HG03095 (cell line): Measurements from ENCODE around the gene SMO.
"Not testable (repeated sequence)": the region's sequence is repeated elsewhere in the genome, so short reads cannot be mapped to it uniquely, and the experiment has no call there.

Source experiments
- ATAC-seq: cut with Tn5 transposase; IDR thresholded peaks from one replicate; pipeline ENCODE4 v1.9.1; 2021; ENCODE audit warnings: moderate library complexity; ENCODE audit not compliant: unreplicated experiment

The SMO gene

DNA sequence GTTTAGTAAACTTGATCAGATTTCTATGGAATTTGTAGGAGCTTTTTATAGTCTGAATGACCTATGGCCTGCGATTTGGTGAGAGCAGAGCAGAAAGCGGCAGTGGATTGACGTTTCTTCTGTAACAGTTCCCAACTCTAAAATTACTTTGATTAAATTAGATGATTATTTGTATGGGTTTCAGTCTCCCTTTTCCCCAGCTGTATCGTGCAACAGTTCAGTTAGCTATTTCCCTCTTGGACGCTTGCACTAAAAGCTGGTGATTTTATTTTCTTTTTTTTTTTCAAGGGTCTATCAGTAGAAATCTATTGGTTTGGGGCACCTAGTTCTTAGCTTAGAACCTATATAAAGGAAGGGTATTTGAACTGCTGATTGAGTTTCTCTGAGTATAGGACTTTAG, 43.2 kb downstream of the SMO start:
- no peak for ATAC-seq

DNA sequence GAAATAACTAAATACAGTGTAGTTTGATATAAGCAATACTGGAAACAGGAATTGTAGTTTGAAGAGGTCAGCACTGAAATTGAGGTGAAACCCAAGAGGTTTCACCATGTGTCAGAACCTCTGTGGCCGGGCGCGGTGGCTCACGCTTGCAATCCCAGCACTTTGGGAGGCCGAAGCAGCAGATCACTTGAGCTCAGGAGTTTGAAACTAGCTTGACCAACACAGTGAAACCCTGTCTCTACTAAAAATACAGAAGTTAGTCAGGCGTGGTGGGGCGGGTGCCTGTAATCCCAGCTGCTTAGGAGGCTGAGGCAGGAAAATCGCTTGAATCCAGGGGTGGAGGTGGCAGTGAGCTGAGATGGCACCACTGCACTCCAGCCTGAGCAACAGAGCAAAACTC, 50.1 kb downstream of the SMO start:
- no peak for ATAC-seq

DNA sequence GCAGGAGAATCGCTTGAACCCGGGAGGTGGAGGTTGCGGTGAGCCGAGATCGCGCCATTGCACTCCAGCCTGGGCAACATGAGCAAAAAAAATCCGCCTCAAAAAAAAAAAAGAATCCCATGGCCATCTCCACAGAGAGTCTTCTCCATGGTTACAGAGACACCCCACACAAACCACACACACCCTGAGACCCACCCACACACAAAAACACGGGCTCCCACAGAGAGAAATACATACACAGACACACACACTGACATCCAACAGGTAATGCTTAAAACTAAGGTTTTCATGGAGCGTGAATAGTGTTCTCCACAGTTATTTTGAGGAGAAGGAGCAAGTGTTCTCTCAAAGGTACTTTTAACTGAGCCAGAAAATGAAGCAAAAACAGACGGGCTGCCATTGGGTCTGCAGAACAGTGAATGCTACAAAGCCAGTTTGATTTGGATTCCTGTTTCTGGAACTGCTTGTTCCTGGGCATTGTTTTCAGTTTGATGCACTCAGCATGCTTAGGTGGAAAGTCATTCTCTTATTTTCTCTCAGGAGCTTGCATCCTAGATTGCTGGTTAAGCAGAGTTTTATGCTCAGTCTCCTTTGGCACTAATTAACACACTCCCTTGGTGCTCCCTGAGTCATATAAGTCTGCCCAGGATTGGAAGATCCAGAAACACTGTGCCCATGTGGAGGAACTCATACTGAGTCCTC, 51.8 kb downstream of the SMO start:
- no peak for ATAC-seq

DNA sequence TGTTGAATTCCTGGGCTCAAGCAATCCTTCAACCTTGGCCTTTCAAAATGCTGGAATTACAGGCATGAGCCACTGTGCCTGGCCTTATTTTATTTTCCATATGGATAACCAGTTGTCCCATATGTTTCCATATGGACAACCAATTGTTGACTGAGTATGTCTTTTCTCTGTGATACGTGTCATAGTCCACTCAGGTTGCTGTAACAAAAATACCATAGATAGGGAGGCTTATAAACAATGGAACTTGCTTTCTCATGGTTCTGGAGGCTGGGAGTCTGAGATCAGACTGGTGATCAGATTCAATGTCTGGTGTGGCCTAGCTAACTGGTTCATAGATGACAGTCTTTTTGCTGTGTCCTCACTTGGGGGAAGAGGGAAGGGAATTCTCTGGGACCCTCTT, 55.8 kb downstream of the SMO start:
- no peak for ATAC-seq

DNA sequence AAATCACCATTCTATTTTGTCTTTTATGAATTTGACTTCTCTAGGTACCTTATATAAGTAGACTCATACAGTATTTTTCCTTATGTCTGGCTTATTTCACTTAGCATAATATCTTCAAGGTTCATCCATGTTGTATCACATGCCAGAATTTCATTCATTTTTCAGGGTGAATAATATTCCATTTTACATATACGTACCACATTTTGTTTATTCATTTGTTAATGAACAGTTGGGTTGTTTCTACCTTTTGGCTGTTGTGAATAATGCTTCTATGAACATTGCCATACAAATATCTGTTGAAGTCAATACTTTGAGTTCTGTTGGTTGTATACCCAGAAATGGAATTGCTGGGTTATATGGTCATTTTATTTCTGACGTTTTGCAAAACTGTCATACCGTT, 57.1 kb downstream of the SMO start:
- ATAC-seq = no peak

DNA sequence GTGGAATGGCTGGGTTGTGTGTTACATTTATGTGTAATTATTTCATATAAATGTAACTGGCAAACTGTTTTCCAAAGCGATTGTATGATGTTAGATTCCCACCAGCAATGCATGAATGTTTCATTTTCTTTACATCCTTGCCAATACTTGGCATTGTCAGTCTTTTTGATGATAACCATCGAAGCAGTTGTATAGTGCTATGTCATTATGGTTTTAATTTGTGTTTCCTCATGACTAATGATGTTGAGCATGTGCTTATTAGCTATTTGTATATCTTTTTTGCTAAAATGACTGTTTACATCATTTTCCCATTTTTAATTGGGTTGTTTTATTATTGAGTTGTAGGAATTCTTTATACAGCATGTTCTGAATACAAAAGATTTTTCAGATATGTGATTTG, 58.7 kb downstream of the SMO start:
- no peak for ATAC-seq

DNA sequence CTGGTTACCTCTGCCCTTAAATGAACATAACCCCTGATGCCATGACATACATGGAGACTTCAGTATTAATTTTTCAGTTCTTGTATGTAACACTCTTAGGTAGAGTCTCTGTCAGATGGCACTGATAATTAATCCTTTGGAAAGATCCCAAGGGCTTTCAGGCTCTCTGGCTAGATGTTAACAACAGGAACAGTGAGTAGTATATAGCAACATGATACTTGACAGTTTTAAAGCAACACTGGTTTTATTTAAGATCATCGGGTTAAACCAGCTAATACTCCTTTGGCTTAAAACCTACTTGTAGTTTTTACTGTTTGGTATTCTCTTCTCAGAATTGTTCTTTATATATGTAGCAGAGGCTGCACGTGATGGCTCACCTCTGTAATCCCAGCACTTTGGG, 63.7 kb downstream of the SMO start:
- no peak for ATAC-seq

DNA sequence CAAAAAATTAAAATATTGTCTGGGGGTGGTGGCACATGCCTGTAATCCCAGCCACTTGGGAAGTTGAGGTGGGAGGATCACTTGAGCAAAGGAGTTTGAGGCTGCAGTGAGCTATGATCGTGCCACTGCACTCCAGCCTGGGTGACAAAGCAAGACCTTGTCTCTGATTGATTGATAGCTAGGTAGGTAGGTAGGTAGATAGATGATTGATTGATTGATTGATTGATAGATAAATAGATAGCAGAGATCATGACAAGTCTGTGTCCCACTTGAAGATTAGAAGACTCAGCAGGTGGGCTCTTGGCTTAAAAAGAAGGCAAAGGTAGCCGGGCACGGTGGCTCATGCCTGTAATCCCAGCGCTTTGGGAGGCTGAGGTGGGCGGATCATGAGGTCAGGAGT, 64.2 kb downstream of the SMO start:
- ATAC-seq = not testable (repeated sequence)

DNA sequence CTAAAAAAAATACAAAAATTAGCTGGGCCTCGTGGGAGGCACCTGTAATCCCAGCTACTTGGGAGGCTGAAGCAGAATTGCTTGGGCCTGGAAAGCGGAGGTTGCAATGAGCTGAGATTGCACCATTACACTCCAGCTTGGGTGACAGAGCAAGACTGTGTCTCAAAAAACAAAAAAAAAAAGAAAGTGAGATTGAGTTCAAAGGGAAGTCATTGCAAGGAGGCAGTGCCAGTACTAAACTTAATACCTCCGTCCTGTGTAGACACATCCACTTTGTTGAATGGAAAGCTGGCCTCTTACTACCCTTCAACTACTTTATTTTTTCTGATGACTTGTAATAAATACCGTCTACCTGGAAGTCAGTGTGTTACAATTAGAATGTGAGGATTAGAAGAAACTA, 67.4 kb downstream of the SMO start:
- ATAC-seq = no peak

DNA sequence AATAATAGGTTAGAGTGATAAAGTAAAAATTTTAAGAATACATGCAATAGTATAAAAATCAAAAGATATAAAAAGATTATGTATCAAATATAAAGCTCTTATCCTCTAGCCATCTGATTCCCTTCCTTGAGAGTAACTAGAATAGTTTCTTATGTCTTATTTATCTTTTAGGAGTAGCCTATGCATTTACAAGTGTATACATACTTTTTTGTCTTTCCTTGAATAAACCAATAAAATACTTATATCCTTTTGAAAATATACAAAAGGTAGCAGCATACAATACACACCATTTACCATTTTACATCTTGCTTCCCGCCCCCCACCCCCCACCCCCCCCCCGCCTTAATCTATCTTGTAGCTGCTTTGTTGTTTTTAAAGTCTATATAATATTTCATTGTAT, 67.8 kb downstream of the SMO start:
- ATAC-seq = no peak

DNA sequence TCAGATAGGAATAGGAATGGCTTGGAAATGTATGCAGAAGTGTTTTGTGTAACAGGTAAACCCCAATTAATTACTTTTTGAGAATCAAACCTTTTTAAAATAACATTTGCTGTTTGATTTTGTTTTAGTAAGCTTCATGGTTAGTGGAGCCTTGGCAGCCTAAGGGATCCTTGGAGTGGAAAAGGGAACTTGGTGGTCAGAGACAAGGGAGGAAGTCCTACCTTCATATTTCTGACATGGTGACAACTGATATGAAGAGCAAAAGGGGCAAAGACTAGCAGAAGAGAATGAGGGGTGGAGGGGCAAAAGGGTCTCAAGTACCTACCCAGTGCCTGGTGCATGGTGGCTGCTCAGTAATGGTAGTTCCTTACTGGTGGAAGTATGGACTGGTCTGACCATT, 68.7 kb downstream of the SMO start:
- ATAC-seq = no peak

DNA sequence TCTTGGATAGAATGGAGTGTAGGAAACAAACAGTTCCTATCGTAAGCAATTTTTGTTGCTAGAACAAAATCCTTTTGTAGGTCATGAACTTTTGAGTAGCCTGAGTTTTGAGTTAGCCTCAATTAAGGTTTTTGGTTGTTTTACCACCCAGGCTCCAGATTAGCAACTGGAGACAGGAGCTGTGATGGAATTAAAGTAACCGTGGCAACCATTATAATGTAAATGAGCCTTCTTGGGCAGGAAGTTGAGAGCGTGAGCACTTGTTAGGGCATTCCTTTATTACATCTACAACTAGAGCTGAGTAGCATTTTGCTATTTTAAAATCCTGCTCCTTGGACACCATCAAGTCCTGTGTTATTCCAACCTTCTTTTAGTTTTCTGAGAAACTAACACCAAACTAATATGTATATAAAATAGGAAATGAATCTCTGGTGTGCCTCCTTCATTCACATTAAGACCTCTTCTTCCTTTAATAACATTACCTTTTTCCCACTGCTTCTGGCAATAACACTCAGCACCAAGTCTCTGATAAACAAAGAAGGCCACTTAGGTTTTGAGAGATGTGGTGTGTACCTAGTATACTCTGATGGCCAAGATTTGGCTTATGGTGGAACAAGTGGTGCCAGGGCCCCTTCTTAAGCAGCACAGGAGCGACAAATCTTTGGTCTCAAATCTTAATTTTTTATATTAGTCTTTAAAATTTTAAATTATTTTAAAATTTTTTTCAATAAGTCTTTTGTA, 70.4 kb downstream of the SMO start:
- no peak for ATAC-seq

DNA sequence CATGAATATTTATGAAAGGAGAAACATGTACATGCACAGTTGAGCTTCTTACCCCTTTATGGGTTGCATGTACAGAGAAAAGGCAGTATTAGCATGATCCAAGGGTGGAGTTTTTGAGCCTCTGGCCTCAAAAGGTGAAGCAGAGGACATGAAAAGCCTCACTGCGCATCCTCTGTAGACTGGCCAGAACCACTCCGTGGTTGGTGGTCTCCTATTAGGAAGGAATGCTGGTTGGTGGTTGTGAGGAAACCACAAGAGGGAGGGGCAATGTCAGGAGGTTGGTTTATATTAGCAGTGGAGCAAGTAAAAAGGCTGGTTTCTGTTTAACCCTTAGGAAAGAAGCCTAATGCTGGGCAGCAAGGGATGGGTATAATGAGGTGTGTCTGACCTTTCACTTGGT, 73.9 kb downstream of the SMO start:
- ATAC-seq = no peak
